ENCODE measurements around the gene PIEZO2.

The PIEZO2 gene

DNA sequence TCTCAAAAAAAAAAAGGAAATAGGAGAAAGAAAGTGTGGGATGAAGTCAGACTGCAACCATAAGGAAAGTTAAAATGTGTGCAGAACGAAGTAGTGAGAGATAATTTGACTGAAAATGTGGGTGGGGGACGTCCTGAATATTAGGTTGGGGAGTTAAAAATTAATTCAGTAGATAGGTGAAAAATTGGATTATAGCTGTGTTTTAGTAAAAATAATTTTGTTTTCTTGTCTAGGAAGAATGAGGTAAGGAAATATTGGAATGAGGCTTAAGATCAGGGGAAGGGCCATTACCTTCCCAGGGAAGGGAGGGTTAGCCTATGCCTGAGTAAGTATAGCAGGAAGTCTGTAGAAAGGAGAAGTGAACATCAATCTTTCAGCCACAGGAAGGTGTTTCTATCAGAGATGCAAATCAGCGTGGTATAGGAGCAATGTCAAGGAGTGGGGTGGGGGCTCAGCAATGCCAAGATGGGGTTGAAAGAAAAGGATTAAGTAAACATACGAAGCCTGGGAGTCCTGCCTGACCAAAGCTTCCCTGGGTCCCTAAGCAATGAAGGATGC is 250.9 kb downstream of the PIEZO2 start:
- no peak for DNase-seq (ENCODE audit: low spot score)

DNA sequence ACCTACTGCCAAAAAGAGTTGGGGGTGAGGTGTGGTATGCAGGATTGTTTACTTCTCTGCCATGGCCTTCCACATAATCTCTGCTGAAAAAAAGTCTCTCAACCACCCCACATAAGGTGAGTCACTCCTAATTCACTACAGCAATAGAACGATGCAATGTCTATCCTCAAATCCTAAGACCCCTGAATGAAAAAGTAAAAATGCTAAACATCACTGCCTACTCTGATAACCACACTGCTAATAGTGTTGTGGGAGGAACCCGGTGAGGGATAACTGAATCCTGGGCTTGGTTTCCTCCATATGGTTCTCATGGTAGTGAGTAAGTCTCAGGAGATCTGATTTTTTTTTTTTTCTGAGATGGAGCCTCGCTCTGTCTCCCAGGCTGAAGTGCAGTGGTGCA is 252.5 kb downstream of the PIEZO2 start:
- DNase-seq (ENCODE audit: low spot score): no peak

DNA sequence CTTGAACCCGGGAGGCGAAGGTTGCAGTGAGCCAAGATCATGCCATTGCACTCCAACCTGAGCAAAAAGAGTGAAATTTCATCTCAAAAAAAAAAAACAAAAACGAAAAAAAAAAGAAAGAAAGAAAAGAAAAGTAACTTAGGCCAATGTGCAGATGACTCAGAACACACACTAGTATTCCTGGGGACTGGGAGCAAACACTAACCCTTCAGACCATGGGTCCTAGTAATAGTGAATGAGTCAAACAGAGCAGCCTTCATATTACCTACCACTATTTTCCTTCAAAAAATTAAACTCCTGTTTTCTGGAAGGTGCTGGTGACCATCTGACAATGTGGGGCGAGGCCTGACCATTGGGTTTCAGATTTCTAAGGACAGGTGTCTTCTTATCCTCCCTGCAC is 253.4 kb downstream of the PIEZO2 start:
- no peak for DNase-seq (ENCODE audit: low spot score)

DNA sequence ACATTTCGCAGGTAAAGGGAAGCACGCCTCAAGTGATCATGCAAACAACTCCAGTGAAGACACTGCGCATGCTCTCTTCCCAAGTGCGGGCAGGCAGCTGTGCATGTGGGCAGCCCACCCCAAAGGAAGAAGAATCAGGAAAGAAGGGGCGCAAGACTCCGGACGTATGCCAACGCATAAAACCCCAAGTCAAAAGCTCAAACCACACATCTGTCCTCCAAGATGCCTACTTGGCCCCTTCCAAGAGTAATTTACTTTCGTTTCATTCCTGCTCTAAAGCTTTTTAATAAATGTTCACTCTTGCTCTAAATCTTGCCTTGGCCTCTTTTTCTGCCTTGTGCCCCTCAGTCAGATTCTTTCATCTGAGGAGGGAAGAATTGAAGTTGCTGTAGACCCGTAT is 254.9 kb downstream of the PIEZO2 start:
- DNase-seq (ENCODE audit: low spot score): no peak

DNA sequence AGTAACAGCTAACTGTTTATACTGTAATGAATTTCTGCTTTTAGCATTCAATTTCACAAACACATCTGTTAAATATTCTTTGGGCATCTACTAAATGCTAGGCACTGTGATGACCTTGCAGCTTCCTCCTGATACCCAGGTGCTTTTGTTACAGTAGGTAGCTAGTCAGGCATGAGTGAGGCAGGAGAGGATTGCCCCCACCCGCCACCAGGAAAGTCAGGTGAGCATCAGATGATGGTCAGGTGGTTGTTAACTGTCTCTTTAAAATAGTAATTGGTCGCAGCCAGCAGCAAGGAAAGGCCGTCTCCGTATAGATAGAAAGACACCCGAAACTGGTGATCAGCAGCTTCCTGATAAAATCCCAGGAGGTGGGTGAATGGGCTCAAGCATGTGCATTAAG is 255.6 kb downstream of the PIEZO2 start:
- DNase-seq (ENCODE audit: low spot score): no peak

DNA sequence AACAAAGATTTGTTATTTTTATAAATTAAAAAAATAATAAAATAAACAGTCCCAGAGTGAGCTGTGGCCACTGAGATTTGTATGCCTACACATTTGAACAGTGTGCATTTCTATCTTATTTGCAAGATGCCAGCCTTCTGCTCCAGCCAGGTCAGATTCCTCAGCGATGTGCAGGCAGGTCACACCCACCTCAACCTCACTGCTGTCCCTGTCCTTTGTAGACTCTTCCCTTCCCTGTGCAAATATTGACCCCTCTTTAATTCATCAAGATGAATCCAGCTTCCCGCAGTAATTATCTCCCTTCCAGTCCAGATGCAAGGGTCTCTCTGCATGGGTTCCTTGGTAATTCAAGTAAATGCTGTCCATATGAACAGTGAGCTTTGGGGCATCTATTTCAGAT is 256.2 kb downstream of the PIEZO2 start:
- DNase-seq (ENCODE audit: low spot score): no peak

DNA sequence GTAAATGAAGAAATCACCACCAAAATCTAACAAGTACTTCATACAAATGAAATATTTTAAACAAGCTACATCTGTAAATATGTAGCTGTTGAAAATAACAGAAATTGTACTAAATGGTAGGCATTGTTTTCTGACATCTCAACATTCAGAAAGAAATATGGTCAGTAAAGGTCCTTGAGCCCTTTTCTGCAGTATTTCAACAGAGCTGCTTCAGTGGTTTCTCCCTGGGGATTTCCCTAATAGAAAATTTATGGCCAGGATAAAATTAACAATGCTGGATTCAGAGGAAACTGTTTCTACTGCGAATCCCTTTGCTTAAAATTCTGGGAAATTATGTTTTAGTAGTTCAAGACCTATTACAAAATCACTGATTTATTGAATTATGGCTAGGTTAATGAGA is 256.6 kb downstream of the PIEZO2 start:
- no peak for DNase-seq (ENCODE audit: low spot score)

DNA sequence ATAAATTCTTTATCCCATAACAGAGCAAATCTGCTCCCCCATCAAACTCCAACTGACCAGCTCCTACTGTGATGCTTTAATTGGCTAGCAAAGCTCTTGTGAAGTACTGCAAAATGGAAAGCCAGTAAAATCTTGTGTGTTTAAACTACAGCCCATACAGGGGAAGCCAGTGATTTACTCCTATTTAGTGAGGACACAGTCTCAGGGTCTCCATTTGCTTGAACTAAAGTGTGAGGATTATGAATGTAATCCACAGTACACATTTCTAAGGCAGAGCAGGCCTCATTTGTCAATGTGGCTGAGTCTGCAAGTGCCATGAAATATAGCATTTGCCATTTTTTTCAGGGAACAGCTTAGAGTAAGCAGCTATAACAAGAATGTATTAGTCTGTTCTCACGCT is 259.3 kb downstream of the PIEZO2 start:
- DNase-seq (ENCODE audit: low spot score): no peak

DNA sequence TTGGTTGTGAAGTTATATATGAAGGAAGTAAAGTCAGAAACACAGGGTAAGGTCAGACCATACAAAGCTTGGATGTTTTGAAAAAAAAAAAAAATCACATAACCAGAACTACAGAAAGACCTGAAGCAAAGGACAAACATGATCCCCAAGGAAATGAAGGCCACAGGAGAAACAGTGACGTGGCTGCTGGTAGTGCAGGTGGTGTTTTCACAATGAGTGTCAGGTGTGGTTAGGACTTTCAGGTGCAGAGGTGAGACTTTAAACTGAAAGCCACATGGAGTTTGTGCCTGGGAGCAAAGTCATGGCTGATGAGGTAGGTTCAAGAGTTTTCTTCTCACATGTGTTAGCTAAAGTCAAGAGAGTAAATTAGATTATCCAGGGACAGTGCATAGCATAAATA is 270.7 kb downstream of the PIEZO2 start:
- DNase-seq (ENCODE audit: low spot score): no peak

DNA sequence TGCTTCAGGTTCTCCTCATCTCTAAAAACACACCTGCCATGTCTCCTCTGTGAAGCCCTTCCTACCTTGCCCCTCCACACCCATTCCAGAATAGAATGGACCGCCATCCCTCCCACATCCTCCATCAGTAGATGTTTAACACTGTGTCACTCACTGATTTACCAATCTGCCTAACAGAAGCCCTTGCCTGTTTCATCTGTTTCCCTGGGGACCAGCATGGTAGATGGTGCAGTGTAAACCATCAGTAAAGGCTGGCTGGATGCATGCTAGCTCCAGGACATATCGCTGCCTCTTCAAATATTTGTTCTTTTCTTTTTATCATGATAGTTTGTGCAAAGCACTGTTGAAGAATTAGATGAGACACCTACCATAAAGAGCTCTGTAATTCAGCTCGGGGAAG is 271.4 kb downstream of the PIEZO2 start:
- DNase-seq (ENCODE audit: low spot score): no peak

DNA sequence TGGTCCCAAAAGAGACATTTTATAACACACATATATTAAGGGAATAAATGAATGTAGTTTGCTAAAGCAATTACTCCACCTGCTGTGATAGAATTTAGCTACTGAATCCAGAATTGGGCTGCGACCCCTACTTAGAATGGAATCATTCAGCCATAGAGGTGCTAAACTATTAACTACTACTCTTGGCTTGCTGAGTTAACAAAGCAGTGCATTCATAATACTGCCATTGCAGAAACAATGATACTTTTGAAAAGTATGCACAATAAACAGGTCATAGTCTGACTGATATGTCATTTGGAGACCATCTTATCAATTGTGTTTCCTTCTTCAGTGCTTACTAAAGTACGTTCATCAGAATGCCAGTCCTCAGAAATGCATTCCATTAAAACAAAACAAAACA is 273.6 kb downstream of the PIEZO2 start:
- DNase-seq (ENCODE audit: low spot score): no peak

DNA sequence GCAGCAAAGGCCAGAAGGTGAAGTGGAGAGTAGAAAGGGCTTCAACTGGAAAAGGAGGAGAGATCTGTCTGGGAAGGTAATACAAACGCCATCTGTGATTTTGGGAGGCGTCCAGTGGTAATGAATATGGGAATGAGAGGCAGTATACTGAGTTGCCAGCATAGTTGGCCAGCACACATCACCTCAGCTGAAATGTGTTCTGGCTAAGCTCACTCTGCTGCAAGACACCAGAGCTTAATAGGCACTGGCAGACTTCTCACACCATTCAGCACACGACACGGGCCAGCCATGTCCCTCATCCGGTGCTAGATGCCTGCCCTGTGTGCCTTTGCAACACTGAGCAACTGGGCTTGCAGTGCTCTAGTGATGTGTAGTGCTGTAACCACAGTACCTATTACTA is 277.1 kb downstream of the PIEZO2 start:
- no peak for DNase-seq (ENCODE audit: low spot score)

DNA sequence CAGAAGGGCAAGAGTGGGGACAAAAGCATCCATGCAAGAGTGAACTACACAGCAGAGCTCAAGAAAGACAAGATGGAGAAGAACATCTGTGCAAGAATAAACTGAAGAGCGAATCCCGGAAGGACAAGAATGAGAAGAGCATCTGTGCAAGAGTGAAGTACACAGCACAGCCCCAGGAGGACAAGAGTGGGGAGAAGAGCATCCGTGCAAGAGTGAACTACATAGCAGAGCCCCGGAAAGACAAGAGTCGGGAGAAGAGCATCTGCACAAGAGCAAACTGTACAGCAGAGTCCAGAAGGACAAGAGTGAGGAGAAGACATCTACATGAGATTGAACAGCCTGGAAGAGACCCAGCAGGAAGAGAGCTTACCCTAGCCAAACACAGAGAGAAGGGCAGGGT is 284.6 kb downstream of the PIEZO2 start:
- DNase-seq (ENCODE audit: low spot score): no peak

DNA sequence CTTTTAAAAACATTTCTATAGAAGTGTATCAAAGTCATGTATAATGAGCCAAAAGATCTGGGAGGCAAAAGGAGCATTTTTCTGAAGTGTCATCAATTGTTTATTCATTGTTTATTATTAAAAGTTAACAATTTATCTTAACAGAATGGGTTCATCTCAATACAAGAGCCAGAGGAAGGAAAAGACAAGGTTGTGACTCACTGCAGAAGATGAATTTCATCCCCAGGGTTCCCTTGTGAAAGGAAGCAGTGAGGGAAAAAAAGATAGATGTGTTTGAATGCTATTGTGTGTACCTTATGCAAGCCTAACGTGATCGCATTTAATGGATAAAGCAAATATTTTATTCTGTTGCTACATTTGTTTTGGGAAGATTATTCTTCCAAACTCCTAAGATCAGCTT is 286.3 kb downstream of the PIEZO2 start:
- DNase-seq (ENCODE audit: low spot score): no peak

DNA sequence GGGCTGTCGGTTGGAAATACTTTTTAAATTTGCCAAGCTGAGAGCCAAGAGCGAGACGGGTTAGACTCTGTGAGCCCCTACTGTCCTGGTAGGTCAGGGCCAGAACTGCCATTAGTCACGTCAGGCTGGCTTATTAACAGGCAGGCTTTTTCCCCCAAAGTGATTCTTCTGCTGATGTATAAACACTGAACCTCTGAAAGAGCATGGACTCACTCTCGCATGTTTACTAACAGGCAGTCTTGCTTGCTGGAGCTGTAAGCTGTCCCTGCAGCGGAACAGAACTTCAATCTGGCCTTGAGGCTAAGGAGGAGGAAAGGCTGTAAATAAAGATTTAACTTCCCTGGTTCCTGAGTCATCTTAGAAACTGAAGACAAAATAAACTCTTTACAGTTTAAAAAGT is 288.4 kb downstream of the PIEZO2 start:
- DNase-seq (ENCODE audit: low spot score): no peak

DNA sequence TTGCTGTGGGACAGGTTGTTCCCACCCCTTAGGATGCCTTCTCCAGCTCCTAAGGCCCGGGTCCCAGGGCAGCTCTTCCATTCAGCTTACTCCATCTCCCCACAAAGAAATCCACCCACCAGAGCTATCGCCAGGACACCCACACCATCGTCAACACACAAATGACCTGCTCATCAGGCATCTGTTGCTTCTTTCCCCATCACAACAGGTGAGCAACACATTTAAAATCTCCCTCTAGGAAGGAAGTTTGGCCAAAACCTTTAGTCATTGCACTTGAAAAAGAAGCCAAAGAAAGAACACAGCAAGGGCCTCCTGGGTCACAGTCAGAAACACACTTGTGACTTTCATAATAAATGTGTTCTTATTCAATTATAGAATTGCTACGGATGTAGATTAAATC is 289.0 kb downstream of the PIEZO2 start:
- no peak for DNase-seq (ENCODE audit: low spot score)

DNA sequence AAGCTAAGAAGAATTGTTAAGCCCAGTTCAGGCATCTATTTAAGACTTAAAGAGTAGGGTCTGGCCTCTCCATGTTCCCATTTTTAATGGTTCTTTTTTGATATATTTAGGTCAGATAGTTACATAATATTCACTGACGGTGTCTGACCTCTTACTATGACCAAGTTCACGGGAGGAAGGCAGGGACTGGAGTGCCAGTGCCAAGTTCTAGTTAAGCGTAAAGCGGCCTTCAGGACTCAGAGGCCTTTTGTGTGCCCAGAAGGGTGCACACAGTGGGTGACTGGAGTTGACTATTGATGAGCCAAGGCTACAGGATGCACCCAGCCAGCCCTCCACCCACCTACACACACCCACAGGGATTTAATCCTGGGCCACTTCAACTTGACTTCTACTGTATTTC is 290.9 kb downstream of the PIEZO2 start:
- no peak for DNase-seq (ENCODE audit: low spot score)

DNA sequence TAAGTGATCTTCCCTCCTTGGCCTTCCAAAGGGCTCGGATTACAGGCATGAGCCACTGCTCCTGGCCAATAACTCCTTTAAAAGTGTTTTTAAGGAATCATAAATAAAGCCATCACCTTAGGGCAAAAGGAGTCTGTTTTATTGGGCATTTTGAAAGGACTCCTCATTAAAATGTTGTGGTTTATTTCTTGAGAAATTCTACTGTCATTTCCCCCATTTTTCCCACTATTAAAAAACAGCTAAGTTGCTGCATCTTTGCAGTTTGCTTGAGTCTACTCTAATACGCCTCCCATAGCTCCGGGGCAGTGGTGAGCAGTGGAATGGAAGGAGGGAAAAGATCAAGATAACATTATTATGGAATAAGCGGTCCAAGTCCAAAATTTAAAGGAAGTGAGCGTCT is 293.2 kb downstream of the PIEZO2 start:
- no peak for DNase-seq (ENCODE audit: low spot score)

DNA sequence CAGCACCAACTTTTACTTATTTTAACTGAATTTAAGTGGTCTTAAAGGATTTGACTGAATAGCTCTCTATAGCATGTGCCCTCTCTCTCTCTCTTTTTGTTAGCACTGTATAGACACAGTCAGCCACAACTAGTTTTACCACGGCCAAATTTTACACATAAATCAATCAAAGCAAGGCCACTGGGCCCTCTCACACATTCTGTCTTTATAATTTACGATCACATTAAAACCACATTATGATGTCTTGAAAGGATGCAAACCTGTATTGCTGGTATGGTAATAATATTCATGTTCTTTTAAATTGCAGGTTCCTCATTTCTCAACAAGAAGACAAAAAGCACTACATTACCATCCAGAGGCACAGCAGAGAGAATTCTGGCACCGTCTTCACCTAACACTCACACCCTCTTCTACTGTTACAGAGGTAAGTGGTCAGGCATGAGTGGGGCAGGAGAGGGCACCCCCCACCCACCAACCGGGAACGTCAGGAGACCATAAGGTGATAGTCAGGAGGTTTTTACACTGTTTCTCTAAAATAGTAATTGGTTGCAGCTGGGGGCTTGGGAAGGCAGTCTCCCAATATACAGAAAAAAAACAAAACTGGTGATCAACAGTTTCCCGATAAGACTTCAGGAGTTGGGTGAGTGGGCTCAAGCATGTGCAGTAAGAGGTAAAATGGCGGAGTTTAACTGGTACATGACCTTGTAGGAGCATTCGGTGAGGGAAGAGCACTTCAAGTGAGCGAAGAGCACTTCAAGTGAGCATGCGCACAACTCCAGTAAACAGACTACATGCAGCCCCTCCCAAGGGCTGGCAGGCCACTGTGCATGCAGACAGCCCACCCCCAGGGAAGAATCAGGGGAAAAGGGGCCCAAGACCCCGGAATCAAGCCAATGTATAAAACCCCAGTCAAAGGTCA is 296.7 kb downstream of the PIEZO2 start:
- no peak for DNase-seq (ENCODE audit: low spot score)

DNA sequence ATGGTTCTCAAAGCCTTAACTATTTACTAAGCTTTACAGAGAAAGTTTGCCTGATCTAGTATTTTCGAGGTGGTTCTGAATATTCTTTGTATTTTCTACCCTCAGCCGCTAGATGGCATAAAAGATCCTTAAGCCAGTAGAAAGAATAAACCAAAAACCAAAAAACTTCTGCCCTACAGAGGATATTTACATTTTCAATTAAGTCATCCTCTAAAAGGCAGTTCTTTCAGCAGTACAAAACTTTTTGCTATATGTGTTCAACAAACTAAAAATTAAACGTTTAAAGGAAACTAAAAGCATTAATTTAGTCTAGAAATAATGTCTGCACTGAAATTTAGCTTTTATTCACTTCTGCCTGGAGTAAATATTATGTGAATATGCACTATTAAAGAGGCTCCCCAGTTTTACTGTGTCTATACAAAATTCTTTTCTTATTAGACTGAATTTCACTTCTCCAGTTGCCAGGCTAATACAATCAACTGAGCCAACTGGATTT is 297.5 kb downstream of the PIEZO2 start:
- DNase-seq (ENCODE audit: low spot score): peak; percentile 21

DNA sequence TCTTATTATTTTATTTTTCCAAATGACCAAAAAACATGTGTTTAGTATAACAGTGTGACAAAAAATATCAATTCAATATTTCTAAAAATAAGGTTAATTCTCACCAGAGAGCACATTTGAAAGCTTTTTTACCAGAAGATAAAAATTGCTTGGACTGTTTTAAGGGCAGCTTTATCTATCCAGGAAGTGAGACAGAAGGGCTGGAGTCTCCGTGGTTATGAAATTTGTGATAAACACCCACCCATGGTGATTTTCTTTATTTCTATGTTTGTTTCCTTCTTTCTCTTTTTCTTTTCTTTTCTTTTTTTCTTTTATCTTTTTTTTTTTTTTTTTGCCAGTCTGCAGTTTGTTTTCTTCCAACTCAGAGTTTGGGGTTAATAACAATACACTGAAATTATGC is 298.5 kb downstream of the PIEZO2 start:
- DNase-seq (ENCODE audit: low spot score): no peak

DNA sequence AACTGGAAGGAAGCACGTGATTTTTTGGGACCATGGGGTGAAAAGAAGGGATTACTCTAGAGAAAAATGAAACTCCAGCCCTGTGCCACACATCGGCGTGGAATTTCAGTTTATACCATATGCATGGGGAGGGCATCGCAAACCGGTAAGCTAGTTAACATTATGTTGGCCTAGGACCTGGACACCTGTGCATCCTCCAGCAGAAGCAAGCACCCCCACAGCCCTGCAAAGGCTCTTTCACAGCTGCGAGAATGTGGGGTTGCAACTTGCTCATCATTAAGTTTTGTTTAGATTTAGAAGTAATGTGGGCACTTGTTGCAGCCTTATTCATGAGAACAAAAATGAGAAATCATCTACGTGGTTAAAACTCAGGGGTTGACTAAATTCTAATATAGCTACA is 299.2 kb downstream of the PIEZO2 start:
- no peak for DNase-seq (ENCODE audit: low spot score)

DNA sequence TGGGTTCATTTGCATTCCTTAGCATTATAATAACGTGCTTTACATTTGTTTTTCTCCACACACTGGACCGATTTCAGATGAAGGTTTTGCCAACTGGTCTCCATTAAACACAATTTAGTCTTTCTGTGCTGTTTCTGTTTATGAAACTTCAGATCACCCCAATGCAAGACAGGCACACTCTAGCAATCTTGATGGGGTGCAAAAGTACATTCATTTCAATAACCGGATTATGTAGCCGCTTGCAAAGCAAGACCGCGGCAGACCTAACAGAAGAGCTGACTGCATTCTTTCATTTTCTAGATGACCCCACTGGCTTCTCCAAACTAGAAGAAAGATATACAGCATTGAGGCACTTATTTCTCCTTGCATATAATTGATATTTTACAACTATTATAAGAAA is 301.5 kb downstream of the PIEZO2 start:
- no peak for DNase-seq (ENCODE audit: low spot score)
